H9 (cell line): ENCODE measurements around the gene EAF1. TPM values are rescaled to one million over a fixed set of nuclear protein-coding genes. Genes with fewer than 3 reads are reported as not detected.

Experiments used
- DNase-seq: peaks from one replicate; pipeline ENCODE4 v3.0.0-alpha.2; 2017
- H2AFZ ChIP-seq: one replicate; pipeline ENCODE4 v1.6.1; 2013; ENCODE audit warnings: mild to moderate bottlenecking, low read length, control low read depth, moderate library complexity
- H2AK5ac ChIP-seq: 2 replicates; pipeline ENCODE4 v1.6.1; 2013; ENCODE audit warnings: low read length, control low read depth, mixed read lengths; ENCODE audit not compliant: insufficient read length
- H2BK120ac ChIP-seq: one replicate; pipeline ENCODE4 v1.6.1; 2013; ENCODE audit warnings: low read depth, mild to moderate bottlenecking, low read length, control low read depth, inconsistent platforms; ENCODE audit not compliant: poor library complexity, severe bottlenecking
- H2BK12ac ChIP-seq: 2 replicates; pipeline ENCODE4 v1.6.1; 2013; ENCODE audit warnings: low read length, control low read depth, mixed read lengths, low read depth; ENCODE audit not compliant: insufficient read length
- H2BK15ac ChIP-seq: 2 replicates; pipeline ENCODE4 v1.6.1; 2013; ENCODE audit warnings: low read depth, low read length, control low read depth
- H2BK20ac ChIP-seq: one replicate; pipeline ENCODE4 v1.6.1; 2013; ENCODE audit warnings: low read depth, mild to moderate bottlenecking, low read length, control low read depth, inconsistent platforms; ENCODE audit not compliant: poor library complexity, severe bottlenecking
- H2BK5ac ChIP-seq: 2 replicates; pipeline ENCODE4 v1.6.1; 2013; ENCODE audit warnings: low read length, control low read depth, mixed read lengths; ENCODE audit not compliant: insufficient read length
- H3K14ac ChIP-seq: 2 replicates; pipeline ENCODE4 v1.6.1; 2013; ENCODE audit warnings: low read length, control low read depth; ENCODE audit not compliant: insufficient read depth
- H3K18ac ChIP-seq: 2 replicates; pipeline ENCODE4 v1.6.1; 2013; ENCODE audit warnings: low read depth, mild to moderate bottlenecking, mixed read lengths, low read length, control low read depth; ENCODE audit not compliant: insufficient read length
- H3K23ac ChIP-seq: 2 replicates; pipeline ENCODE4 v1.6.1; 2013; ENCODE audit warnings: low read length, control low read depth, mixed read lengths, low read depth; ENCODE audit not compliant: insufficient read length
- H3K23me2 ChIP-seq: 2 replicates; pipeline ENCODE4 v1.6.1; 2013; ENCODE audit warnings: low read depth, mild to moderate bottlenecking, mixed read lengths, low read length, control low read depth; ENCODE audit not compliant: insufficient read length, poor library complexity, severe bottlenecking
- H3K27ac ChIP-seq: 2 replicates; pipeline ENCODE4 v1.5.1; 2013; ENCODE audit warnings: low read length, control low read depth, mixed read lengths, low read depth; ENCODE audit not compliant: insufficient read length
- H3K27me3 ChIP-seq: 2 replicates; pipeline ENCODE4 v1.6.1; 2013; ENCODE audit warnings: low read length, control low read depth, inconsistent platforms; ENCODE audit not compliant: insufficient read depth
- H3K4ac ChIP-seq: 2 replicates; pipeline ENCODE4 v1.6.1; 2013; ENCODE audit warnings: low read depth, mild to moderate bottlenecking, control low read depth, inconsistent platforms, low read length, moderate library complexity
- H3K4me1 ChIP-seq: 2 replicates; pipeline ENCODE4 v1.6.1; 2013; ENCODE audit warnings: low read length, control low read depth, inconsistent platforms; ENCODE audit not compliant: insufficient read depth
- H3K4me2 ChIP-seq: 2 replicates; pipeline ENCODE4 v1.6.1; 2013; ENCODE audit warnings: low read length, control low read depth, mixed read lengths; ENCODE audit not compliant: insufficient read length, insufficient read depth
- H3K56ac ChIP-seq: 2 replicates; pipeline ENCODE4 v1.6.1; 2013; ENCODE audit warnings: low read depth, mild to moderate bottlenecking, mixed read lengths, low read length, control low read depth; ENCODE audit not compliant: insufficient read length
- H3K79me1 ChIP-seq: 2 replicates; pipeline ENCODE4 v1.6.1; 2013; ENCODE audit warnings: low read depth, mild to moderate bottlenecking, moderate library complexity, low read length, control low read depth, inconsistent platforms; ENCODE audit not compliant: insufficient read depth, poor library complexity, severe bottlenecking
- H3K79me2 ChIP-seq: 2 replicates; pipeline ENCODE4 v1.6.1; 2013; ENCODE audit warnings: low read length, control low read depth, inconsistent platforms; ENCODE audit not compliant: insufficient read depth
- H3K9ac ChIP-seq: 2 replicates; pipeline ENCODE4 v1.6.1; 2013; ENCODE audit warnings: low read length, control low read depth, mixed read lengths; ENCODE audit not compliant: insufficient read length; ENCODE audit errors: extremely low read depth
- H3K9me3 ChIP-seq: one replicate; pipeline ENCODE4 v1.6.1; 2013; ENCODE audit warnings: low read depth, low read length, inconsistent platforms; ENCODE audit not compliant: control insufficient read depth
- H3T11ph ChIP-seq: one replicate; pipeline ENCODE4 v1.6.1; 2013; ENCODE audit warnings: mild to moderate bottlenecking, low read length, control low read depth, inconsistent platforms
- H4K20me1 ChIP-seq: one replicate; pipeline ENCODE4 v1.6.1; 2013; ENCODE audit not compliant: control insufficient read depth, insufficient read length, insufficient read depth
- H4K5ac ChIP-seq: 2 replicates; pipeline ENCODE4 v1.6.1; 2013; ENCODE audit warnings: low read depth, mild to moderate bottlenecking, mixed read lengths, low read length, control low read depth; ENCODE audit not compliant: insufficient read length
- H4K8ac ChIP-seq: replicated peaks from 2 replicates; pipeline ENCODE4 v1.6.1; 2013; ENCODE audit warnings: low read length, control low read depth, mixed read lengths, low read depth; ENCODE audit not compliant: insufficient read length
- H4K91ac ChIP-seq: 2 replicates; pipeline ENCODE4 v1.6.1; 2013; ENCODE audit warnings: low read depth, mild to moderate bottlenecking, moderate library complexity, mixed read lengths, low read length, control low read depth; ENCODE audit not compliant: insufficient read length
- H3K27ac Mint-ChIP-seq, 3 experiments: 2 replicates in 2 of 3; 3 replicates in 1 of 3; pipeline ENCODE4 v1.8.0; 2020 to 2021; ENCODE audit warnings: mixed read lengths in 3 of 3, mild to moderate bottlenecking in 1 of 3, moderate library complexity in 1 of 3
- H3K27me3 Mint-ChIP-seq: 2 replicates; pipeline ENCODE4 v1.8.0; 2021; ENCODE audit warnings: low read depth, mild to moderate bottlenecking, moderate library complexity, mixed read lengths
- H3K36me3 Mint-ChIP-seq, 3 experiments: 2 replicates in 2 of 3; 3 replicates in 1 of 3; pipeline ENCODE4 v1.8.0; 2020 to 2021; ENCODE audit warnings: low read depth in 3 of 3, mixed read lengths in 3 of 3; ENCODE audit not compliant: insufficient read depth in 1 of 3
- H3K4me1 Mint-ChIP-seq, 2 experiments: 2 replicates each; pipeline ENCODE4 v1.8.0; 2020; ENCODE audit warnings: mixed read lengths in 2 of 2
- H3K4me3 Mint-ChIP-seq, 2 experiments: 2 replicates in 1 of 2; 3 replicates in 1 of 2; pipeline ENCODE4 v1.8.0; 2020 to 2021; ENCODE audit warnings: mild to moderate bottlenecking in 2 of 2, mixed read lengths in 2 of 2, moderate library complexity in 1 of 2
- H3K9me3 Mint-ChIP-seq, 2 experiments: 2 replicates in 1 of 2; 3 replicates in 1 of 2; pipeline ENCODE4 v1.8.0; 2020; ENCODE audit warnings: mild to moderate bottlenecking in 2 of 2, mixed read lengths in 2 of 2, moderate library complexity in 1 of 2
- CTCF ChIP-seq: fragments of 200-600 bp; sonication (generic); conservative IDR thresholded peaks from 3 replicates; pipeline ENCODE4 v1.8.0; 2021; ENCODE audit warnings: antibody characterized with exemption, mild to moderate bottlenecking
- WGBS: extraction: QIAGEN DNeasy Blood & Tissue Kit; methylation state at CpG from one replicate; pipeline ENCODE4 v1.1.7; 2013; ENCODE audit warnings: missing lambda C conversion rate, low lambda C conversion rate, mixed read lengths; ENCODE audit not compliant: insufficient read length; ENCODE audit errors: extremely low coverage; 5-methylcytosine and 5-hydroxymethylcytosine counted together
- total RNA-seq: library from RNA; stranded (reverse); gene quantifications from 2 replicates; pipeline ENCODE4 v1.2.1, GENCODE V29; 2021

The EAF1 gene
- total RNA-seq, 1 experiment from 2014 or later, result 34.3 TPM

GRCh38 chr3:15453501-15453900 is 26.1 kb downstream of the EAF1 start:
- no peak overlapping the region for H3K4me3 Mint-ChIP-seq
- no peak overlapping the region for H2AK5ac ChIP-seq
- no peak overlapping the region for H2BK12ac ChIP-seq
- DNase-seq, result no peak
- H3K27ac ChIP-seq, result no peak overlapping the region
- H3K27me3 Mint-ChIP-seq, result no peaks in the 10 kb centered on the region; the same call in 1 of the 2 replicates
- no peak overlapping the region for H4K8ac ChIP-seq
- no peak overlapping the region; the same call in 1 of the 2 replicates for H3K14ac ChIP-seq
- no peak overlapping the region for H3K27ac Mint-ChIP-seq
- H2BK20ac ChIP-seq, result no peak overlapping the region
- no peak overlapping the region for H4K5ac ChIP-seq
- no CpG with 5 or more reads among the region's 8 CpGs for WGBS
- no peaks in the 10 kb centered on the region for H3K79me2 ChIP-seq
- H3K9me3 Mint-ChIP-seq, result no peaks in the 10 kb centered on the region
- H3K56ac ChIP-seq, result no peak overlapping the region
- no peaks in the 10 kb centered on the region for H3K79me1 ChIP-seq
- no peak overlapping the region for H3K9ac ChIP-seq
- H3K9me3 ChIP-seq, result no peaks in the 10 kb centered on the region
- peaks cover 3% of the 10 kb centered on the region in 2 experiments; a peak in 1 of 4 replicates for H3K4me1 Mint-ChIP-seq
- no peaks in the 10 kb centered on the region for H3K4me1 ChIP-seq
- no peak overlapping the region for H3K4me2 ChIP-seq
- no peak overlapping the region for H2AFZ ChIP-seq
- H3K36me3 Mint-ChIP-seq, result no peaks in the 10 kb centered on the region
- H2BK120ac ChIP-seq, result no peak overlapping the region
- H3T11ph ChIP-seq, result no peak overlapping the region
- no peak for TF ChIP-seq CTCF
- H3K18ac ChIP-seq, result no peak overlapping the region
- H2BK15ac ChIP-seq, result no peak overlapping the region
- H2BK5ac ChIP-seq, result no peak overlapping the region
- no peak overlapping the region for H3K23ac ChIP-seq
- no peaks in the 10 kb centered on the region for H4K20me1 ChIP-seq
- no peaks in the 10 kb centered on the region for H3K23me2 ChIP-seq
- H3K4ac ChIP-seq, result no peak overlapping the region
- no peak overlapping the region for H4K91ac ChIP-seq
- H3K27me3 ChIP-seq, result no peaks in the 10 kb centered on the region
